Measurements from ENCODE around the gene ITGB5. TPM values are rescaled to one million over a fixed set of nuclear protein-coding genes. Genes with fewer than 3 reads are reported as not detected.

Gene ITGB5
- total RNA-seq, 1 experiment from 2014 or later, result 77.8 TPM

GRCh38 chr3:124765197-124765840, 121.8 kb downstream of the ITGB5 start:
- ChIA-PET CTCF (interaction anchor here (2.7 kb wide), 1 partner anchor 136 kb away, joined by 10 read pairs; no protein-coding TSS in a partner anchor), RAD21 (ENCODE audit: low non-redundant PET in 1 of 2, low total read pairs in 2 of 2, uncharacterized antibody in 2 of 2, unreplicated experiment in 2 of 2) (no interaction called here), POLR2A (no interaction called here)
- peaks cover 0 to 3% of the 10 kb centered on the region in 2 experiments; a peak in 1 of 4 replicates for H3K36me3 ChIP-seq (ENCODE audit: control insufficient read depth in 1 of 2, insufficient read depth in 2 of 2, low read length in 2 of 2)
- no peaks in the 10 kb centered on the region for H3K27me3 ChIP-seq (ENCODE audit: insufficient read depth, low read length)
- TF ChIP-seq EZH2phosphoT487 (IDR thresholded peaks at IDR 0.05; ENCODE audit: borderline replicate concordance) (no peak), ZNF274 (IDR thresholded peaks at IDR 0.05; ENCODE audit: low read depth, low read length) (no peak), RAD21 (IDR thresholded peaks at IDR 0.05; ENCODE audit: low read depth) (no peak), MAX (IDR thresholded peaks at IDR 0.05) (no peak), SRF (IDR thresholded peaks at IDR 0.05; ENCODE audit: low read depth) (no peak), SIN3A (IDR thresholded peaks at IDR 0.05; ENCODE audit: low read depth) (no peak), CBX3 (IDR thresholded peaks at IDR 0.05; ENCODE audit: low read depth) (no peak), FOSL1 (IDR thresholded peaks at IDR 0.05; ENCODE audit: low read depth) (no peak), TCF7L2 (IDR thresholded peaks at IDR 0.05; ENCODE audit: borderline replicate concordance, extremely low read depth, insufficient read depth, insufficient read length) (no peak), YY1 (IDR thresholded peaks at IDR 0.05; ENCODE audit: extremely low read depth, insufficient replicate concordance, low read depth, low read length) (no peak), ELF1 (IDR thresholded peaks at IDR 0.05; ENCODE audit: borderline replicate concordance, low read depth) (no peak), POLR2A (IDR thresholded peaks at IDR 0.05; ENCODE audit: borderline replicate concordance, extremely low read depth, insufficient read depth, insufficient read length) (no peak), SP1 (IDR thresholded peaks at IDR 0.05; ENCODE audit: low read depth) (no peak)
- intact Hi-C loops (cut with micrococcal nuclease), result loop anchor here (10.0 kb wide), 1 partner anchor 201 kb away; no protein-coding TSS in a partner anchor
- H3K9ac ChIP-seq (ENCODE audit: low read length), result no peak overlapping the region
- no peaks in the 10 kb centered on the region for H4K20me1 ChIP-seq (ENCODE audit: insufficient read depth)
- H3K4me1 ChIP-seq (ENCODE audit: control insufficient read depth in 1 of 2, insufficient read depth in 2 of 2, low read length in 2 of 2), result peaks cover 0 to 11% of the 10 kb centered on the region in 2 experiments; a peak in 1 of 4 replicates
- H3K79me2 ChIP-seq (ENCODE audit: insufficient read depth, low read length), result no peaks in the 10 kb centered on the region
- no TSS peak for BruUV-seq (replicated peaks)
- no peak overlapping the region for H3K27ac ChIP-seq (ENCODE audit: low read depth, low read length)
- no peaks in the 10 kb centered on the region for H3K9me2 ChIP-seq (ENCODE audit: insufficient read depth)
- ATAC-seq, result no peak
- no peak overlapping the region for H3K4me2 ChIP-seq (ENCODE audit: low read length)
- no peaks in the 10 kb centered on the region for H3K9me3 ChIP-seq (ENCODE audit: control insufficient read depth in 1 of 2, insufficient read depth in 1 of 2, low read depth in 1 of 2, low read length in 2 of 2)
- no peak overlapping the region for H3K4me3 ChIP-seq (replicated peaks in 1 of 2; ENCODE audit: low read depth in 1 of 2, low read length in 2 of 2)
- no peak for DNase-seq (ENCODE audit: low read depth, low spot score)
- H2AFZ ChIP-seq (ENCODE audit: low read depth, low read length, poor library complexity, severe bottlenecking), result no peak overlapping the region
